ENCODE results near the gene CHD9NB. TPM values are rescaled to one million over a fixed set of nuclear protein-coding genes. Genes with fewer than 3 reads are reported as not detected.

The CHD9NB gene
- total and polyA plus RNA-seq, 9 of the 15 experiments (the other 6 are each of a cell fraction or from before 2014, with no cell fraction given): 0.06 to 0.10 (median 0.07) TPM; not detected in 6

DNA sequence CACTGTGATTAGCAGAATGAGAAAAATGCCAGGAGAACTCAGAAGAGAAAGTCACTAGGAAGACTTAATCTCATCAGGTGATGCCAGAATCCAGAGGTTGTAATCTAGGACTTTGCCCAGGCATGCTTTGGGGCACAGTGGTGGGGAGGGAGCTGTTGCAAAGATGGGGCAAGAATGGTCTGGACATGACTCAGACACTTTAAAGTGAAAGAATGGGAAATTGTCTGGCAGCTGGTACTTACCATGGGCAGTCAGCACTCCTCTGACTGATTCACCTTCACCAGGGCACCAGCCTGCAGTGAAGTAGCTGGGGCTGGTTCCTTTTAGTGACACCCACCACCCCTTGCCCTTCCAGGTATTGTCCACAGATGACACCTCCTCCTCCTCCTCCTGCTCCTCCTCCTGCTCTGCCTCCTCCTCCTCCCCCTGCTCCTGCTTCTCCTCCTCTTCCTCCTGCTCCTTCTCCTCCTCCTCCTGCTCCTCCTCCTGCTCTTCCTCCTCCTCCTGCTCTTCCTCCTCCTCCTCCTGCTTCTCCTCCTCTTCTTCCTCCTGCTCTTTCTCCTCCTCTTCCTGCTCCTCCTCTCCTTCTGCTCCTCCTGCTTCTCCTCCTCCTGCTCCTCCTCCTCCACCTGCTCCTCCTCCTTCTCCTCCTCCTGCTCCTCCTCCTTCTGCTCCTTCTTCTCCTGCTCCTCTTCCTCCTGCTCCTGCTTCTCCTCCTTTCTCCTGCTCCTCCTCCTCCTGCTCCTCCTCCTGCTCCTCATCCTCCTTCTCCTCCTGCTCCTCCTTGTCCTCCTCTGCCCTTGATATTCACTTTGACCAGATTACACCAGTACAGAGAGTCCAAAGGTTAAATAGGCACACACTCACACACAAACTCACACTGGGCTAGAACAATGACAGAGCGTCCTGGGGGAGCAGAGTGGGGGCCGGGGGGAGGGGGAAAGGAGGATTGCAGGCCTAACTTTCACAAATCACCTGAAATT lies at the start of gene CHD9NB (continued):
- TF ChIP-seq, protein P1, sequence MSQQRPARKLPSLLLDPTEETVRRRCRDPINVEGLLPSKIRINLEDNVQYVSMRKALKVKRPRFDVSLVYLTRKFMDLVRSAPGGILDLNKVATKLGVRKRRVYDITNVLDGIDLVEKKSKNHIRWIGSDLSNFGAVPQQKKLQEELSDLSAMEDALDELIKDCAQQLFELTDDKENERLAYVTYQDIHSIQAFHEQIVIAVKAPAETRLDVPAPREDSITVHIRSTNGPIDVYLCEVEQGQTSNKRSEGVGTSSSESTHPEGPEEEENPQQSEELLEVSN (IDR thresholded peaks at IDR 0.05; ENCODE audit: borderline replicate concordance in 1 of 2, extremely low read depth in 1 of 2, insufficient read depth in 1 of 2, insufficient read length in 1 of 2, low read depth in 1 of 2, low read length in 1 of 2, poor library complexity in 1 of 2, severe bottlenecking in 1 of 2): no peak
- peak; percentile 48; the same call in 1 of the 2 replicates for TF ChIP-seq NFRKB (IDR thresholded peaks at IDR 0.05; ENCODE audit: low read depth)
- TF ChIP-seq, protein P2, sequence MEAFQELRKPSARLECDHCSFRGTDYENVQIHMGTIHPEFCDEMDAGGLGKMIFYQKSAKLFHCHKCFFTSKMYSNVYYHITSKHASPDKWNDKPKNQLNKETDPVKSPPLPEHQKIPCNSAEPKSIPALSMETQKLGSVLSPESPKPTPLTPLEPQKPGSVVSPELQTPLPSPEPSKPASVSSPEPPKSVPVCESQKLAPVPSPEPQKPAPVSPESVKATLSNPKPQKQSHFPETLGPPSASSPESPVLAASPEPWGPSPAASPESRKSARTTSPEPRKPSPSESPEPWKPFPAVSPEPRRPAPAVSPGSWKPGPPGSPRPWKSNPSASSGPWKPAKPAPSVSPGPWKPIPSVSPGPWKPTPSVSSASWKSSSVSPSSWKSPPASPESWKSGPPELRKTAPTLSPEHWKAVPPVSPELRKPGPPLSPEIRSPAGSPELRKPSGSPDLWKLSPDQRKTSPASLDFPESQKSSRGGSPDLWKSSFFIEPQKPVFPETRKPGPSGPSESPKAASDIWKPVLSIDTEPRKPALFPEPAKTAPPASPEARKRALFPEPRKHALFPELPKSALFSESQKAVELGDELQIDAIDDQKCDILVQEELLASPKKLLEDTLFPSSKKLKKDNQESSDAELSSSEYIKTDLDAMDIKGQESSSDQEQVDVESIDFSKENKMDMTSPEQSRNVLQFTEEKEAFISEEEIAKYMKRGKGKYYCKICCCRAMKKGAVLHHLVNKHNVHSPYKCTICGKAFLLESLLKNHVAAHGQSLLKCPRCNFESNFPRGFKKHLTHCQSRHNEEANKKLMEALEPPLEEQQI (IDR thresholded peaks at IDR 0.05): no peak
- TF ChIP-seq ZBTB49 (CRISPR knock-in tag; IDR thresholded peaks at IDR 0.05; ENCODE audit: borderline replicate concordance): no peak
- TF ChIP-seq GATAD2B (IDR thresholded peaks at IDR 0.05; ENCODE audit: borderline replicate concordance): no peak
- no peak for TF ChIP-seq ZNF589 (CRISPR knock-in tag; IDR thresholded peaks at IDR 0.05; ENCODE audit: low read depth)
- TF ChIP-seq ID3 (CRISPR knock-in tag; IDR thresholded peaks at IDR 0.05): no peak
- no peak for TF ChIP-seq ID3 (tag; IDR thresholded peaks at IDR 0.05)
- no peak for TF ChIP-seq POLR2AphosphoS2 (IDR thresholded peaks at IDR 0.05; ENCODE audit: low read length)
- TF ChIP-seq SETDB1 (IDR thresholded peaks at IDR 0.05; ENCODE audit: low read length): no peak
- no peak for TF ChIP-seq KAT2B (IDR thresholded peaks at IDR 0.05; ENCODE audit: low read depth, low read length)
- TF ChIP-seq MXD1 (CRISPR knock-in tag; IDR thresholded peaks at IDR 0.05; ENCODE audit: borderline replicate concordance, poor library complexity, severe bottlenecking): no peak
- no peak for TF ChIP-seq STAG1 (CRISPR knock-in tag; IDR thresholded peaks at IDR 0.05; ENCODE audit: borderline replicate concordance)
- TF ChIP-seq ZFP36 (IDR thresholded peaks at IDR 0.05; ENCODE audit: low read depth, low read length, partially characterized antibody): no peak
- no peak for TF ChIP-seq GTF2F1 (IDR thresholded peaks at IDR 0.05; ENCODE audit: low read depth, low read length)
- TF ChIP-seq ZNF561 (CRISPR knock-in tag; conservative IDR thresholded peaks at IDR 0.05): no peak
- TF ChIP-seq KAT7 (CRISPR knock-in tag; IDR thresholded peaks at IDR 0.05; ENCODE audit: borderline replicate concordance): no peak
- TF ChIP-seq EP400 (IDR thresholded peaks at IDR 0.05): peak; percentile 33; the same call in 1 of the 2 replicates
- no peak for TF ChIP-seq SP2 (IDR thresholded peaks at IDR 0.05; ENCODE audit: extremely low read depth, low read depth, low read length, poor library complexity, severe bottlenecking)

Measured in K562 (cell line).